Nephron (organoid): Measurements from ENCODE around the gene RGS5.

ENCODE experiments used
- H3K27ac Mint-ChIP-seq, 3 experiments: 2 replicates each; pipeline ENCODE4 v1.8.0; 2020; ENCODE audit warnings: mixed read lengths in 3 of 3, mild to moderate bottlenecking in 2 of 3, moderate library complexity in 1 of 3
- H3K27me3 Mint-ChIP-seq: 2 replicates; pipeline ENCODE4 v1.8.0; 2021; ENCODE audit warnings: low read depth, mild to moderate bottlenecking, moderate library complexity, mixed read lengths
- H3K36me3 Mint-ChIP-seq: 2 replicates; pipeline ENCODE4 v1.8.0; 2020; ENCODE audit warnings: low read depth, mixed read lengths
- H3K4me1 Mint-ChIP-seq: 2 replicates; pipeline ENCODE4 v1.8.0; 2020; ENCODE audit warnings: mixed read lengths
- H3K4me3 Mint-ChIP-seq, 3 experiments: 2 replicates each; pipeline ENCODE4 v1.8.0; 2020; ENCODE audit warnings: mild to moderate bottlenecking in 3 of 3, mixed read lengths in 3 of 3, moderate library complexity in 2 of 3
- H3K9me3 Mint-ChIP-seq: 2 replicates; pipeline ENCODE4 v1.8.0; 2020; ENCODE audit warnings: mixed read lengths
- CTCF ChIP-seq, 3 experiments: fragments of 200-600 bp; sonication (generic); IDR thresholded peaks; one replicate each; pipeline ENCODE4 v1.5.0; 2021; ENCODE audit warnings: antibody characterized with exemption in 3 of 3; ENCODE audit not compliant: unreplicated experiment in 3 of 3

The RGS5 gene

GRCh38 chr1:163102590-163102989 is 100.1 kb downstream of the RGS5 start:
- no peak overlapping the region for H3K27ac Mint-ChIP-seq
- H3K4me1 Mint-ChIP-seq, result peaks cover 5% of the 10 kb centered on the region
- no peaks in the 10 kb centered on the region for H3K27me3 Mint-ChIP-seq
- H3K4me3 Mint-ChIP-seq, result no peak overlapping the region
- H3K36me3 Mint-ChIP-seq, result no peaks in the 10 kb centered on the region
- TF ChIP-seq CTCF (IDR thresholded peaks at IDR 0.05; ENCODE audit: unreplicated experiment in 3 of 3), result no peak
- H3K9me3 Mint-ChIP-seq, result no peaks in the 10 kb centered on the region

GRCh38 chr1:163095213-163095612 is 107.5 kb downstream of the RGS5 start:
- H3K9me3 Mint-ChIP-seq, result no peaks in the 10 kb centered on the region
- TF ChIP-seq CTCF (IDR thresholded peaks at IDR 0.05; ENCODE audit: unreplicated experiment in 3 of 3), result no peak
- H3K4me3 Mint-ChIP-seq, result no peak overlapping the region
- H3K27me3 Mint-ChIP-seq, result no peaks in the 10 kb centered on the region
- no peak overlapping the region for H3K27ac Mint-ChIP-seq
- H3K4me1 Mint-ChIP-seq, result no peaks in the 10 kb centered on the region
- no peaks in the 10 kb centered on the region for H3K36me3 Mint-ChIP-seq

GRCh38 chr1:163094589-163094988 is 108.1 kb downstream of the RGS5 start:
- no peak overlapping the region for H3K27ac Mint-ChIP-seq
- no peaks in the 10 kb centered on the region for H3K36me3 Mint-ChIP-seq
- H3K27me3 Mint-ChIP-seq, result no peaks in the 10 kb centered on the region
- TF ChIP-seq CTCF (IDR thresholded peaks at IDR 0.05; ENCODE audit: unreplicated experiment in 3 of 3), result no peak
- no peak overlapping the region for H3K4me3 Mint-ChIP-seq
- H3K4me1 Mint-ChIP-seq, result no peaks in the 10 kb centered on the region
- H3K9me3 Mint-ChIP-seq, result no peaks in the 10 kb centered on the region

GRCh38 chr1:163094182-163094581 is 108.5 kb downstream of the RGS5 start:
- no peak overlapping the region for H3K27ac Mint-ChIP-seq
- TF ChIP-seq CTCF (IDR thresholded peaks at IDR 0.05; ENCODE audit: unreplicated experiment in 3 of 3), result no peak
- H3K4me1 Mint-ChIP-seq, result no peaks in the 10 kb centered on the region
- H3K36me3 Mint-ChIP-seq, result no peaks in the 10 kb centered on the region
- no peaks in the 10 kb centered on the region for H3K9me3 Mint-ChIP-seq
- no peaks in the 10 kb centered on the region for H3K27me3 Mint-ChIP-seq
- H3K4me3 Mint-ChIP-seq, result no peak overlapping the region

GRCh38 chr1:163093579-163093978 is 109.1 kb downstream of the RGS5 start:
- H3K4me3 Mint-ChIP-seq, result no peak overlapping the region
- TF ChIP-seq CTCF (IDR thresholded peaks at IDR 0.05; ENCODE audit: unreplicated experiment in 3 of 3), result no peak
- no peak overlapping the region for H3K27ac Mint-ChIP-seq
- H3K36me3 Mint-ChIP-seq, result no peaks in the 10 kb centered on the region
- no peaks in the 10 kb centered on the region for H3K9me3 Mint-ChIP-seq
- no peaks in the 10 kb centered on the region for H3K4me1 Mint-ChIP-seq
- H3K27me3 Mint-ChIP-seq, result no peaks in the 10 kb centered on the region

- Mint-ChIP-seq H3K4me1 (no peaks in the 10 kb centered on the region), H3K27me3 (no peaks in the 10 kb centered on the region), H3K9me3 (no peaks in the 10 kb centered on the region), H3K27ac (no peak overlapping the region), H3K4me3 (no peak overlapping the region), H3K36me3 (no peaks in the 10 kb centered on the region)
- no peak for TF ChIP-seq CTCF (IDR thresholded peaks at IDR 0.05; ENCODE audit: unreplicated experiment in 3 of 3)
These were observed 109.5 kb downstream of the RGS5 start for GRCh38 chr1:163093169-163093568.
